H9 (cell line): ENCODE data around the gene PCNX4. TPM values are rescaled to one million over a fixed set of nuclear protein-coding genes. Genes with fewer than 3 reads are reported as not detected.

ENCODE experiments used
- DNase-seq: peaks from one replicate; pipeline ENCODE4 v3.0.0-alpha.2; 2017
- H2AFZ ChIP-seq: one replicate; pipeline ENCODE4 v1.6.1; 2013; ENCODE audit warnings: mild to moderate bottlenecking, low read length, control low read depth, moderate library complexity
- H2AK5ac ChIP-seq: 2 replicates; pipeline ENCODE4 v1.6.1; 2013; ENCODE audit warnings: low read length, control low read depth, mixed read lengths; ENCODE audit not compliant: insufficient read length
- H2BK120ac ChIP-seq: one replicate; pipeline ENCODE4 v1.6.1; 2013; ENCODE audit warnings: low read depth, mild to moderate bottlenecking, low read length, control low read depth, inconsistent platforms; ENCODE audit not compliant: poor library complexity, severe bottlenecking
- H2BK12ac ChIP-seq: 2 replicates; pipeline ENCODE4 v1.6.1; 2013; ENCODE audit warnings: low read length, control low read depth, mixed read lengths, low read depth; ENCODE audit not compliant: insufficient read length
- H2BK15ac ChIP-seq: 2 replicates; pipeline ENCODE4 v1.6.1; 2013; ENCODE audit warnings: low read depth, low read length, control low read depth
- H2BK20ac ChIP-seq: one replicate; pipeline ENCODE4 v1.6.1; 2013; ENCODE audit warnings: low read depth, mild to moderate bottlenecking, low read length, control low read depth, inconsistent platforms; ENCODE audit not compliant: poor library complexity, severe bottlenecking
- H2BK5ac ChIP-seq: 2 replicates; pipeline ENCODE4 v1.6.1; 2013; ENCODE audit warnings: low read length, control low read depth, mixed read lengths; ENCODE audit not compliant: insufficient read length
- H3K14ac ChIP-seq: 2 replicates; pipeline ENCODE4 v1.6.1; 2013; ENCODE audit warnings: low read length, control low read depth; ENCODE audit not compliant: insufficient read depth
- H3K18ac ChIP-seq: 2 replicates; pipeline ENCODE4 v1.6.1; 2013; ENCODE audit warnings: low read depth, mild to moderate bottlenecking, mixed read lengths, low read length, control low read depth; ENCODE audit not compliant: insufficient read length
- H3K23ac ChIP-seq: 2 replicates; pipeline ENCODE4 v1.6.1; 2013; ENCODE audit warnings: low read length, control low read depth, mixed read lengths, low read depth; ENCODE audit not compliant: insufficient read length
- H3K23me2 ChIP-seq: 2 replicates; pipeline ENCODE4 v1.6.1; 2013; ENCODE audit warnings: low read depth, mild to moderate bottlenecking, mixed read lengths, low read length, control low read depth; ENCODE audit not compliant: insufficient read length, poor library complexity, severe bottlenecking
- H3K27ac ChIP-seq: 2 replicates; pipeline ENCODE4 v1.5.1; 2013; ENCODE audit warnings: low read length, control low read depth, mixed read lengths, low read depth; ENCODE audit not compliant: insufficient read length
- H3K27me3 ChIP-seq: 2 replicates; pipeline ENCODE4 v1.6.1; 2013; ENCODE audit warnings: low read length, control low read depth, inconsistent platforms; ENCODE audit not compliant: insufficient read depth
- H3K4ac ChIP-seq: 2 replicates; pipeline ENCODE4 v1.6.1; 2013; ENCODE audit warnings: low read depth, mild to moderate bottlenecking, control low read depth, inconsistent platforms, low read length, moderate library complexity
- H3K4me1 ChIP-seq: 2 replicates; pipeline ENCODE4 v1.6.1; 2013; ENCODE audit warnings: low read length, control low read depth, inconsistent platforms; ENCODE audit not compliant: insufficient read depth
- H3K4me2 ChIP-seq: 2 replicates; pipeline ENCODE4 v1.6.1; 2013; ENCODE audit warnings: low read length, control low read depth, mixed read lengths; ENCODE audit not compliant: insufficient read length, insufficient read depth
- H3K56ac ChIP-seq: 2 replicates; pipeline ENCODE4 v1.6.1; 2013; ENCODE audit warnings: low read depth, mild to moderate bottlenecking, mixed read lengths, low read length, control low read depth; ENCODE audit not compliant: insufficient read length
- H3K79me1 ChIP-seq: 2 replicates; pipeline ENCODE4 v1.6.1; 2013; ENCODE audit warnings: low read depth, mild to moderate bottlenecking, moderate library complexity, low read length, control low read depth, inconsistent platforms; ENCODE audit not compliant: insufficient read depth, poor library complexity, severe bottlenecking
- H3K79me2 ChIP-seq: 2 replicates; pipeline ENCODE4 v1.6.1; 2013; ENCODE audit warnings: low read length, control low read depth, inconsistent platforms; ENCODE audit not compliant: insufficient read depth
- H3K9ac ChIP-seq: 2 replicates; pipeline ENCODE4 v1.6.1; 2013; ENCODE audit warnings: low read length, control low read depth, mixed read lengths; ENCODE audit not compliant: insufficient read length; ENCODE audit errors: extremely low read depth
- H3K9me3 ChIP-seq: one replicate; pipeline ENCODE4 v1.6.1; 2013; ENCODE audit warnings: low read depth, low read length, inconsistent platforms; ENCODE audit not compliant: control insufficient read depth
- H3T11ph ChIP-seq: one replicate; pipeline ENCODE4 v1.6.1; 2013; ENCODE audit warnings: mild to moderate bottlenecking, low read length, control low read depth, inconsistent platforms
- H4K20me1 ChIP-seq: one replicate; pipeline ENCODE4 v1.6.1; 2013; ENCODE audit not compliant: control insufficient read depth, insufficient read length, insufficient read depth
- H4K5ac ChIP-seq: 2 replicates; pipeline ENCODE4 v1.6.1; 2013; ENCODE audit warnings: low read depth, mild to moderate bottlenecking, mixed read lengths, low read length, control low read depth; ENCODE audit not compliant: insufficient read length
- H4K8ac ChIP-seq: replicated peaks from 2 replicates; pipeline ENCODE4 v1.6.1; 2013; ENCODE audit warnings: low read length, control low read depth, mixed read lengths, low read depth; ENCODE audit not compliant: insufficient read length
- H4K91ac ChIP-seq: 2 replicates; pipeline ENCODE4 v1.6.1; 2013; ENCODE audit warnings: low read depth, mild to moderate bottlenecking, moderate library complexity, mixed read lengths, low read length, control low read depth; ENCODE audit not compliant: insufficient read length
- H3K27ac Mint-ChIP-seq, 3 experiments: 2 replicates in 2 of 3; 3 replicates in 1 of 3; pipeline ENCODE4 v1.8.0; 2020 to 2021; ENCODE audit warnings: mixed read lengths in 3 of 3, mild to moderate bottlenecking in 1 of 3, moderate library complexity in 1 of 3
- H3K27me3 Mint-ChIP-seq: 2 replicates; pipeline ENCODE4 v1.8.0; 2021; ENCODE audit warnings: low read depth, mild to moderate bottlenecking, moderate library complexity, mixed read lengths
- H3K36me3 Mint-ChIP-seq, 3 experiments: 2 replicates in 2 of 3; 3 replicates in 1 of 3; pipeline ENCODE4 v1.8.0; 2020 to 2021; ENCODE audit warnings: low read depth in 3 of 3, mixed read lengths in 3 of 3; ENCODE audit not compliant: insufficient read depth in 1 of 3
- H3K4me1 Mint-ChIP-seq, 2 experiments: 2 replicates each; pipeline ENCODE4 v1.8.0; 2020; ENCODE audit warnings: mixed read lengths in 2 of 2
- H3K4me3 Mint-ChIP-seq, 2 experiments: 2 replicates in 1 of 2; 3 replicates in 1 of 2; pipeline ENCODE4 v1.8.0; 2020 to 2021; ENCODE audit warnings: mild to moderate bottlenecking in 2 of 2, mixed read lengths in 2 of 2, moderate library complexity in 1 of 2
- H3K9me3 Mint-ChIP-seq, 2 experiments: 2 replicates in 1 of 2; 3 replicates in 1 of 2; pipeline ENCODE4 v1.8.0; 2020; ENCODE audit warnings: mild to moderate bottlenecking in 2 of 2, mixed read lengths in 2 of 2, moderate library complexity in 1 of 2
- total RNA-seq: library from RNA; stranded (reverse); gene quantifications from 2 replicates; pipeline ENCODE4 v1.2.1, GENCODE V29; 2021
- TF ChIP-seq, protein P1 (sequence below): fragments of 200-600 bp; sonication (generic); conservative IDR thresholded peaks from 3 replicates; pipeline ENCODE4 v1.8.0; 2021; ENCODE audit warnings: antibody characterized with exemption, mild to moderate bottlenecking

Gene PCNX4
- total RNA-seq, 1 experiment from 2014 or later = 40.0 TPM

GRCh38 chr14:60079723-60080122 lies 12.0 kb upstream of the PCNX4 start:
- no peak overlapping the region for H3T11ph ChIP-seq
- H4K20me1 ChIP-seq = no peaks in the 10 kb centered on the region
- no peak overlapping the region for H3K23ac ChIP-seq

More at GRCh38 chr14:60079723-60080122, 12.0 kb upstream of the PCNX4 start:
- Histone ChIP-seq H3K4me2 (no peak overlapping the region), H3K79me1 (no peaks in the 10 kb centered on the region), H2BK5ac (no peak overlapping the region), H3K9ac (no peak overlapping the region), H2BK12ac (no peak overlapping the region), H3K56ac (no peak overlapping the region), H2AK5ac (no peak overlapping the region), H3K27ac (no peak overlapping the region), H3K18ac (no peak overlapping the region), H3K27me3 (no peaks in the 10 kb centered on the region), H3K4ac (no peak overlapping the region), H2BK15ac (no peak overlapping the region), H3K79me2 (no peaks in the 10 kb centered on the region), H2BK20ac (no peak overlapping the region), H3K23me2 (no peaks in the 10 kb centered on the region), H4K5ac (no peak overlapping the region), H3K9me3 (no peaks in the 10 kb centered on the region), H2BK120ac (no peak overlapping the region), H4K91ac (no peak overlapping the region), H4K8ac (no peak overlapping the region), H3K14ac (no peak overlapping the region), H3K4me1 (no peaks in the 10 kb centered on the region), H2AFZ (no peak overlapping the region)
- H3K4me1 Mint-ChIP-seq = peaks cover 9% of the 10 kb centered on the region in 2 experiments
- peaks cover 15 to 21% of the 10 kb centered on the region in 2 experiments; a peak in 4 of 5 replicates for H3K9me3 Mint-ChIP-seq
- H3K36me3 Mint-ChIP-seq = no peaks in the 10 kb centered on the region; a peak in 1 of 7 replicates
- H3K27ac Mint-ChIP-seq = no peak overlapping the region
- TF ChIP-seq, protein P1, sequence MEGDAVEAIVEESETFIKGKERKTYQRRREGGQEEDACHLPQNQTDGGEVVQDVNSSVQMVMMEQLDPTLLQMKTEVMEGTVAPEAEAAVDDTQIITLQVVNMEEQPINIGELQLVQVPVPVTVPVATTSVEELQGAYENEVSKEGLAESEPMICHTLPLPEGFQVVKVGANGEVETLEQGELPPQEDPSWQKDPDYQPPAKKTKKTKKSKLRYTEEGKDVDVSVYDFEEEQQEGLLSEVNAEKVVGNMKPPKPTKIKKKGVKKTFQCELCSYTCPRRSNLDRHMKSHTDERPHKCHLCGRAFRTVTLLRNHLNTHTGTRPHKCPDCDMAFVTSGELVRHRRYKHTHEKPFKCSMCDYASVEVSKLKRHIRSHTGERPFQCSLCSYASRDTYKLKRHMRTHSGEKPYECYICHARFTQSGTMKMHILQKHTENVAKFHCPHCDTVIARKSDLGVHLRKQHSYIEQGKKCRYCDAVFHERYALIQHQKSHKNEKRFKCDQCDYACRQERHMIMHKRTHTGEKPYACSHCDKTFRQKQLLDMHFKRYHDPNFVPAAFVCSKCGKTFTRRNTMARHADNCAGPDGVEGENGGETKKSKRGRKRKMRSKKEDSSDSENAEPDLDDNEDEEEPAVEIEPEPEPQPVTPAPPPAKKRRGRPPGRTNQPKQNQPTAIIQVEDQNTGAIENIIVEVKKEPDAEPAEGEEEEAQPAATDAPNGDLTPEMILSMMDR = peak; percentile 50
- no peak overlapping the region for H3K4me3 Mint-ChIP-seq
- DNase-seq = no peak
- peaks cover 2% of the 10 kb centered on the region; the same call in 1 of the 2 replicates for H3K27me3 Mint-ChIP-seq
